OCI-LY1 (cell line): ENCODE data around the gene PTGS2.
A peak's percentile ranks its signal among the peaks of the same experiment; 100 is the strongest.

Experiments used
- H2AFZ ChIP-seq: fragments of 200-600 bp; sonication (generic), shearing (Covaris generic); 2 replicates; pipeline ENCODE4 v1.6.0; 2014; ENCODE audit warnings: antibody characterized with exemption, mild to moderate bottlenecking, low read length
- H3F3A ChIP-seq: fragments of 200-600 bp; sonication (generic), shearing (Covaris generic); 2 replicates; pipeline ENCODE4 v1.6.0; 2014; ENCODE audit warnings: mild to moderate bottlenecking, antibody characterized with exemption, low read length, moderate library complexity; ENCODE audit not compliant: insufficient read depth
- H3K27ac ChIP-seq: fragments of 200-600 bp; sonication (generic); 2 replicates; pipeline ENCODE4 v1.5.1; 2014; ENCODE audit warnings: low read length, mixed run types, mild to moderate bottlenecking, low read depth; ENCODE audit not compliant: poor library complexity, severe bottlenecking
- H3K27me3 ChIP-seq: fragments of 200-600 bp; sonication (generic); 2 replicates; pipeline ENCODE4 v1.6.0; 2014; ENCODE audit warnings: antibody characterized with exemption, mild to moderate bottlenecking, low read length, moderate library complexity; ENCODE audit not compliant: insufficient read depth
- H3K36me3 ChIP-seq: fragments of 200-600 bp; sonication (generic); 2 replicates; pipeline ENCODE4 v1.6.1; 2014; ENCODE audit warnings: mild to moderate bottlenecking, antibody characterized with exemption, low read length, moderate library complexity, mixed read lengths; ENCODE audit not compliant: insufficient read depth
- H3K4me1 ChIP-seq: fragments of 200-600 bp; sonication (generic); 2 replicates; pipeline ENCODE4 v1.5.1; 2014; ENCODE audit warnings: mild to moderate bottlenecking, low read length, moderate library complexity; ENCODE audit not compliant: insufficient read depth, severe bottlenecking
- H3K4me2 ChIP-seq: fragments of 200-600 bp; sonication (generic), shearing (Covaris generic); 2 replicates; pipeline ENCODE4 v1.6.1; 2014; ENCODE audit warnings: low read length
- H3K4me3 ChIP-seq: fragments of 200-600 bp; sonication (generic); 2 replicates; pipeline ENCODE4 v1.5.1; 2014; ENCODE audit warnings: low read length, low read depth, mild to moderate bottlenecking, mixed read lengths; ENCODE audit not compliant: poor library complexity, severe bottlenecking
- H3K79me2 ChIP-seq: fragments of 200-600 bp; shearing (Covaris generic); 2 replicates; pipeline ENCODE4 v1.6.1; 2016; ENCODE audit warnings: mixed run types, low read length, mixed read lengths; ENCODE audit not compliant: insufficient read depth
- H3K9ac ChIP-seq: fragments of 200-600 bp; sonication (generic), shearing (Covaris generic); 2 replicates; pipeline ENCODE4 v1.6.1; 2014; ENCODE audit warnings: mild to moderate bottlenecking, low read length, mixed read lengths
- H3K9me2 ChIP-seq: fragments of 200-600 bp; sonication (generic), shearing (Covaris generic); 2 replicates; pipeline ENCODE4 v1.6.1; 2014; ENCODE audit warnings: low read depth, mild to moderate bottlenecking, low read length, mixed read lengths
- H3K9me3 ChIP-seq: fragments of 200-600 bp; shearing (Covaris generic); 2 replicates; pipeline ENCODE4 v1.6.1; 2014; ENCODE audit warnings: low read length, mixed read lengths
- H4K20me1 ChIP-seq: fragments of 200-600 bp; sonication (generic), shearing (Covaris generic); 2 replicates; pipeline ENCODE4 v1.6.0; 2016; ENCODE audit warnings: mild to moderate bottlenecking, low read length; ENCODE audit not compliant: insufficient read depth
- EZH2 ChIP-seq: fragments of 200-600 bp; sonication (generic), shearing (Covaris generic); IDR thresholded peaks from 2 replicates; pipeline ENCODE4 v1.8.0; 2017; ENCODE audit warnings: borderline replicate concordance, mixed run types, mild to moderate bottlenecking, antibody characterized with exemption, low read length, moderate library complexity, mixed read lengths
- TF ChIP-seq, protein P1 (sequence below): fragments of 200-600 bp; sonication (generic), shearing (Covaris generic); IDR thresholded peaks from 2 replicates; pipeline ENCODE4 v1.5.1; 2017; ENCODE audit warnings: mild to moderate bottlenecking, antibody characterized with exemption, low read length, moderate library complexity, mixed read lengths

Gene PTGS2

GRCh38 chr1:186703209-186703766 is 23.1 kb upstream of the PTGS2 start:
- no peak overlapping the region for H3K27ac ChIP-seq
- H3K4me2 ChIP-seq, result peak overlapping the region; percentile 17; the same call in 1 of the 2 replicates
- H3K27me3 ChIP-seq, result no peaks in the 10 kb centered on the region
- H2AFZ ChIP-seq, result no peak overlapping the region
- H3K9ac ChIP-seq, result no peak overlapping the region
- H4K20me1 ChIP-seq, result no peaks in the 10 kb centered on the region
- no peaks in the 10 kb centered on the region for H3K79me2 ChIP-seq
- H3K4me1 ChIP-seq, result no peaks in the 10 kb centered on the region
- TF ChIP-seq, protein P1, sequence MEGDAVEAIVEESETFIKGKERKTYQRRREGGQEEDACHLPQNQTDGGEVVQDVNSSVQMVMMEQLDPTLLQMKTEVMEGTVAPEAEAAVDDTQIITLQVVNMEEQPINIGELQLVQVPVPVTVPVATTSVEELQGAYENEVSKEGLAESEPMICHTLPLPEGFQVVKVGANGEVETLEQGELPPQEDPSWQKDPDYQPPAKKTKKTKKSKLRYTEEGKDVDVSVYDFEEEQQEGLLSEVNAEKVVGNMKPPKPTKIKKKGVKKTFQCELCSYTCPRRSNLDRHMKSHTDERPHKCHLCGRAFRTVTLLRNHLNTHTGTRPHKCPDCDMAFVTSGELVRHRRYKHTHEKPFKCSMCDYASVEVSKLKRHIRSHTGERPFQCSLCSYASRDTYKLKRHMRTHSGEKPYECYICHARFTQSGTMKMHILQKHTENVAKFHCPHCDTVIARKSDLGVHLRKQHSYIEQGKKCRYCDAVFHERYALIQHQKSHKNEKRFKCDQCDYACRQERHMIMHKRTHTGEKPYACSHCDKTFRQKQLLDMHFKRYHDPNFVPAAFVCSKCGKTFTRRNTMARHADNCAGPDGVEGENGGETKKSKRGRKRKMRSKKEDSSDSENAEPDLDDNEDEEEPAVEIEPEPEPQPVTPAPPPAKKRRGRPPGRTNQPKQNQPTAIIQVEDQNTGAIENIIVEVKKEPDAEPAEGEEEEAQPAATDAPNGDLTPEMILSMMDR, result no peak
- no peak for TF ChIP-seq EZH2
- H3K9me2 ChIP-seq, result no peaks in the 10 kb centered on the region
- no peaks in the 10 kb centered on the region for H3F3A ChIP-seq
- no peaks in the 10 kb centered on the region for H3K36me3 ChIP-seq
- H3K9me3 ChIP-seq, result no peaks in the 10 kb centered on the region
- no peak overlapping the region for H3K4me3 ChIP-seq

- TF ChIP-seq EZH2, result no peak
- TF ChIP-seq, protein P1, result no peak
- Histone ChIP-seq H3K4me2 (no peak overlapping the region), H3F3A (no peaks in the 10 kb centered on the region), H3K9me3 (no peaks in the 10 kb centered on the region), H4K20me1 (no peaks in the 10 kb centered on the region), H3K36me3 (no peaks in the 10 kb centered on the region), H3K4me3 (no peak overlapping the region), H3K27me3 (no peaks in the 10 kb centered on the region), H3K9ac (no peak overlapping the region), H3K4me1 (no peaks in the 10 kb centered on the region), H3K27ac (no peak overlapping the region), H3K79me2 (no peaks in the 10 kb centered on the region), H3K9me2 (no peaks in the 10 kb centered on the region), H2AFZ (no peak overlapping the region)
These were observed 20.5 kb upstream of the PTGS2 start for GRCh38 chr1:186700722-186701121.

GRCh38 chr1:186699519-186699918 is 19.3 kb upstream of the PTGS2 start:
- H3K27me3 ChIP-seq, result no peaks in the 10 kb centered on the region

More at GRCh38 chr1:186699519-186699918, 19.3 kb upstream of the PTGS2 start:
- Histone ChIP-seq H3K4me2 (no peak overlapping the region), H3F3A (no peaks in the 10 kb centered on the region), H3K9me3 (no peaks in the 10 kb centered on the region), H3K36me3 (no peaks in the 10 kb centered on the region), H3K9me2 (no peaks in the 10 kb centered on the region), H3K4me1 (no peaks in the 10 kb centered on the region), H2AFZ (no peak overlapping the region), H3K4me3 (no peak overlapping the region), H3K79me2 (no peaks in the 10 kb centered on the region), H4K20me1 (no peaks in the 10 kb centered on the region), H3K27ac (no peak overlapping the region), H3K9ac (no peak overlapping the region)
- no peak for TF ChIP-seq EZH2
- TF ChIP-seq, protein P1, result no peak
